Brain pericyte (primary cell): Measurements from ENCODE around the gene JAK1.

Source experiments
- DNase-seq: peaks from one replicate; pipeline ENCODE4 v3.0.0-alpha.2; 2012; ENCODE audit warnings: low read depth, low spot score

The JAK1 gene

GRCh38 chr1:64980745-64981600 lies 14.6 kb upstream of the JAK1 start:
- no peak for DNase-seq

GRCh38 chr1:64979358-64979757 lies 13.0 kb upstream of the JAK1 start:
- DNase-seq = no peak

DNA sequence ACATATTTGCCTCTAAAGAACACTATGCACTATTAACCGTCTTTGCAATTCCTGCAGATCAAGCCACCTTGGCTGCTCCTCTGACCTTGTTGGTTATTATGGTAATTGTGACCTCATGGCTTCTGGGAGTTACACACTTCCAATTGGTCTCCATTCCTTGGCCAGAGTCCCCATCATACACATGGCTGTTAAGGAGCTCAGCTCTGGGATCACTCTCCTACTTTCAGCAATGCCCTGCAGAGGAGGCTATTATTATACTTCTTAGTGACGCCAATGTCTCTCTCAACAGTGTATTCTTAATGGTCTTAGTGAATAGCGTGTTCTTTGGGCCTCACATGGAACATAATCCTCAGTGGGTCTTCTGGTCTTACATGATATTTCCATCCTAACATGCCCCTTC lies 10.0 kb upstream of the JAK1 start:
- DNase-seq = no peak

- no peak for DNase-seq
Measured at GRCh38 chr1:64975740-64976139, 9.4 kb upstream of the JAK1 start.

DNA sequence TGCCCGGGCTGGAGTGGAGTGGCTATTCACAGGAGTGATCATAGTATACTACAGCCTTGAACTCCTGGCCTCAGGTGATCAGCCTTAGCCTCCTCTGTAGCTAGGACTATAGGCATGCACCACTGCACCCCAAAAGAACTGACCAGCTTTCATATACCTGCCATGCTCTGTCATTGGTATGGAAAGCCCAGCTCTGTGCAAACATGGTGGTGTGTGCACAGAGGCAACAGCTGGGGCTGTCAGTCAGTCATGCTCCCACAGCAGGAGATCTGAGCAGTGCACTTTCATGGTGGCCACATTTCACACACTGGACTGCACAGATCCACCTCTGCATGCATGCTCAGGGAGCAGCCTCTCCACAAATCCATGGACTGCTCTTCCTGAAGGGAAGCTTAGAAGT lies 8.8 kb upstream of the JAK1 start:
- DNase-seq = no peak

GRCh38 chr1:64974288-64974825 lies 8.0 kb upstream of the JAK1 start:
- no peak for DNase-seq

GRCh38 chr1:64973061-64973647 lies 6.8 kb upstream of the JAK1 start:
- DNase-seq = no peak

GRCh38 chr1:64969305-64970046 lies 3.1 kb upstream of the JAK1 start:
- DNase-seq = no peak

DNA sequence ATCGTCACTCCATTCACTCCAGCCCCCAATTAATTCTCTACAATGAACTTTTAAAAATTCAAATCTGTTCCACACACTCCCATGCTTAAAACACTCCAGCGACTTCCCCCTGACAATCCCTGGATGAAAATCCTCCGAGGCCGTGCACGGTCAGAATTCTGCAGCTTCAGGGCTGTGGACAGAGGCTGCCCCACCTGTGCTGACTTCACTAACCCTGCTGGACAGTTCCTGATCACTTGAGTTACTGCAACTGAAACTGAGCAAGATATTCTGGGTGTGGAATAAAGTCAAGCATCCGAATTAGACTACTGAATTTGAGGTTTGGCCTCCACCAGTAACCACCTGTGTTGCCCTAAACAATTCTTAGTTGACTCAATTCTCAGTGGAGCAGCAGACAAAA lies 1.0 kb upstream of the JAK1 start:
- DNase-seq = no peak

DNA sequence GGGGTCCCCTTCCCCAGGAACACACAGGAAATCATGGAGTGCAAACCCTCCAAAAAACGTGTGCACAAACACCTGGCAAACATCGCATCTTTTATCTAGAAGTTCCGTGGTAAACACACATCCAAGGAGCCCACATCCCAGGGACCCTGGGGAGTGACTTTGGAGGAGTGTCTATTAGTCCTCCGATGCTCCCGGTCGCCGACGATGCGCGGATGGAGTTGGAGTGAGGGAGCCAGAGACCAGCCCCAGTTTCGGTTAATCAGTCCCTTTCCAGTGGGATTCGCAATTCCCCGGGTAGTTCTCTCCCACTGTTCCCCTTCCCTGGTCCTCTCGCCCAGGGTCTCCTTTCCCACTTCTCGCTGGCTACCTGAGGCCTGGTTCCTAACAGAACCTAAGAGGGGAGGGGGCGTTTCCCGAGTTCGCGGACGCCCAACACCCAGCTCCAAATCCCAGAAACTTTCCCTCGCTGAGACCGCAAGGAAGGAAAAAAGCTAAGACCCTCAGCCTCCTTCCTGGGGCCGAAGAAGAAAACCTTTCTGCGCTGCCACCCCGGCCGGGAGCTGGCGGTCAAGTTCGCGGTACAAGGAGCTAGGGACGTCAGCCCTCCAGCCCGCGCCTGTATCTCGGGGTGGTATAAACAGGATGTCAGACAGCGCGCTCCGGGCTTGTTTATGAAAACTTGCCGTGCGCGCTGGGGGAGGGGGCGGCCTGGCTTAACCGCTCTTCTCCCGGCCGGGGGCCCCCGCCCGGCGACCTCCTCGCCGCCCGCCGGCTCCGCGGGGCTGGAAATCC lies 787 bp downstream of the JAK1 start:
- no peak for DNase-seq

- DNase-seq = no peak
Measured at GRCh38 chr1:64963466-64963865, 2.9 kb downstream of the JAK1 start.

DNA sequence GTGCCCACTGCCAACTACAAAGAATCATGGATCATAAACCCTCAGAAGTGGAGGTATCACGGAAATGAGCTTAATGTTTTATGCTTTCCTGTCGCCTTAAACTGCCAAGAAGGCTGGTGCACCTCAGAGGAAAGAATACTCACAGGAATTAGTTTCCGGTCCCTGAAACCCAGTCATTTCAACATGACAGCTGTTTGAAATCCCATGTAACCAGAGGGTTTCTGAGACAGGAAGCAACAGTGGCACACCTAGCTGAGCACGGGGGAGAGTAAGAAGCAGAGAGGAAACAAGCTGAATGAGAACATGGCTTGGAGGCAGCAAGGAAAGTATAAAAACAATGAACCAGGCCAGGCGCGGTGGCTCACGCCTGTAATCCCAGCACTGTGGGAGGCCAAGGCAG lies 3.9 kb downstream of the JAK1 start:
- DNase-seq = no peak

GRCh38 chr1:64961923-64962322 lies 4.4 kb downstream of the JAK1 start:
- DNase-seq = no peak

DNA sequence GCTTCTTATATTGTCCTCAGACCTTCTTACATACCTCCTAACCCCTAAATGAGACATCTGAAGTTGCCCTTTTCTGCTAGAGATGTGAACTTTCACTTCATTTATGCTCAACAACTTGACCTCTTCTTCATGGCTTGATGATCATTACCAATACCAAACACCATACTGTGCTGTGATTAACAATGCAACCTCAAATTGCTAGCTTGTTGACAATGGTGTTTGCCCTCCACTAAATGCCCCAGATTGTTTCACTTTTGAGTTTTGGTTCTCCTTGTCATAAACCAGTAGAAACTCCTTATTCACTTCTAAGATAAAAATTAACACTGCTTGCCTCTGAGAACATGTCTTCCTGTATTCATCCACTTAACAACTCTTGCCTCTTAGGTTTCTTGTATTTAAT lies 5.6 kb downstream of the JAK1 start:
- no peak for DNase-seq

GRCh38 chr1:64959986-64960385 lies 6.4 kb downstream of the JAK1 start:
- DNase-seq = no peak

DNA sequence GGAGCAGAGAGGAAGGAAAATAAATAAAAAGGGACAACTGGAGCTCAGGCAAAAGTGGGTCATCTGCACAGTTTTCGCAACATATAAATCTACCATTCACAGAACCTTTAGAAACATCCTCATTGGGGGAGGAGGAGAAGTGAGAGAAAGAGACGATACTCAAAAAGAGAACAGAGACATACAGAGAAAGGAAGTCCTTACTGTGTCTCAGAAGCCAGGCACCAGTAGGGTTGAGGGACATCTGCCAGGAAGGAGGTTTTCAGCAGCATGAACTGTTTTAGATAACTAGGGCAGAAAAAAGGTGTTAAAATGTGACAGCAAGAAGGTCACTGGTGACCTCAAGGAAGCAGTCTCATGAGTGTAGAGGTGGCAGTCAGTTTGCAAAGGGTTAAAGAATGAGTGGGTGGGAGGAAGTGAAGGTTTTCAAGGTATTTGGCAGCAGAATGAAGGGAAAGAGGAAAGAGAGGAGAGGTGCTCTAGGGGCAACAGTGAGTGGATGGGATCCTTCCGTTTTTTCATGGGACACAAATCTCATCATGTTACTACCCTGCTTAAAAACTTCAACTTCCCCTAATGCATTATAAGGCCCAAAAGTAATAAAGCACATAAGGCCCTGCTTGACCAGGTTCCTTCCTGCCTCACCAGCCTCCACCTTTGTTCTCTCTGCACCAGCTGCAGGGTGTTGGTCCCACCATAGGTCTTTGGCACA lies 9.5 kb downstream of the JAK1 start:
- DNase-seq = no peak

DNA sequence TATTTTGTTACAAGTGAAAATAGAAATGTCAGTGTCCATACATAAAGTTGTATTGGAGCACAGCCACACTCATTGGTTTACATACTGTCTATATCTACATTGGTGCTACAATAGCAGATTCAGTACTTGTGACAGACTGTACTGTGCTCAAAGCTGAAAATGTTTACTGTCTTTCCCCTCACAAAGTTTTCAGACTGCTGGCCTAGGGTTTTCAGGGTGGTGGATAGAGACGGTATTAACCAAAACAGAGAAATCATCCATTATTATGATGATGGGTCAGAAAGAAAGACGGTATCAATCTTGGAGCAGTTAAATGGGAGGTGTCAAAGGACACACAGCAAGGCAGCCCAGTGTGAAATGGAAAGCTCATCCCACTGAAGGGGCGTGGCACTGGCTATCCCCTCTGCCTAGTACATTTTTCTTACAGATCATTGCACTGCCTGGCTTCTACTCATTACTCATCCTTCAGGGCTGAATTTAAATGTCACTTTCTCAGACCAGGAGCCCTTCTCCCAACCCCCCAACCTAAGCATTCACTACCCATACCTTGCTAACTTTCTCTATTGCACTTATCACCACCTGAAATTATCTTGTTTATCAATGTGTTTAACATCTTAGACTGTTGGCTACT lies 10.2 kb downstream of the JAK1 start:
- no peak for DNase-seq

- no peak for DNase-seq
Measured at GRCh38 chr1:64955097-64956009, 11.0 kb downstream of the JAK1 start.

- no peak for DNase-seq
Measured at GRCh38 chr1:64953241-64953640, 13.1 kb downstream of the JAK1 start.
